Panc1 (cell line): ENCODE measurements around the gene PSMA6.

ENCODE experiments used
- CTCF ChIP-seq: fragments of 450-650 bp; IDR thresholded peaks from 2 replicates; pipeline ENCODE4 v1.5.1; 2017; ENCODE audit warnings: mild to moderate bottlenecking
- POLR2AphosphoS5 ChIP-seq: IDR thresholded peaks from 2 replicates; pipeline ENCODE4 v1.6.1; 2012; ENCODE audit warnings: mild to moderate bottlenecking, low read depth, low read length, moderate library complexity
- REST ChIP-seq, 2 experiments: IDR thresholded peaks; 2 replicates each; pipeline ENCODE4 v1.6.1; 2011 to 2012; ENCODE audit warnings: low read depth in 2 of 2, control low read depth in 1 of 2, low read length in 1 of 2, mild to moderate bottlenecking in 1 of 2, moderate library complexity in 1 of 2; ENCODE audit not compliant: insufficient read depth in 1 of 2
- SIN3A ChIP-seq: IDR thresholded peaks from 2 replicates; pipeline ENCODE4 v1.6.1; 2012; ENCODE audit warnings: low read depth, mild to moderate bottlenecking, low read length, moderate library complexity, borderline replicate concordance; ENCODE audit not compliant: insufficient read depth
- TCF7L2 ChIP-seq: IDR thresholded peaks from 2 replicates; pipeline ENCODE4 v1.6.1; 2011; ENCODE audit warnings: mild to moderate bottlenecking, low read depth, low read length, inconsistent platforms

GRCh38 chr14:35365130-35366055 lies 73.2 kb downstream of the PSMA6 start:
- TF ChIP-seq CTCF: no peak
- TF ChIP-seq REST (IDR thresholded peaks at IDR 0.05; ENCODE audit: insufficient read depth in 1 of 2, low read depth in 2 of 2, low read length in 1 of 2): no peak
- no peak for TF ChIP-seq POLR2AphosphoS5
- no peak for TF ChIP-seq SIN3A
- no peak for TF ChIP-seq TCF7L2
